ENCODE measurements around the gene ELMOD3. TPM values are rescaled to one million over a fixed set of nuclear protein-coding genes. Genes with fewer than 3 reads are reported as not detected.

Gene ELMOD3
- polyA plus RNA-seq, 1 of the 3 experiments (the other 2 are of a cell fraction): 15.4 TPM

DNA sequence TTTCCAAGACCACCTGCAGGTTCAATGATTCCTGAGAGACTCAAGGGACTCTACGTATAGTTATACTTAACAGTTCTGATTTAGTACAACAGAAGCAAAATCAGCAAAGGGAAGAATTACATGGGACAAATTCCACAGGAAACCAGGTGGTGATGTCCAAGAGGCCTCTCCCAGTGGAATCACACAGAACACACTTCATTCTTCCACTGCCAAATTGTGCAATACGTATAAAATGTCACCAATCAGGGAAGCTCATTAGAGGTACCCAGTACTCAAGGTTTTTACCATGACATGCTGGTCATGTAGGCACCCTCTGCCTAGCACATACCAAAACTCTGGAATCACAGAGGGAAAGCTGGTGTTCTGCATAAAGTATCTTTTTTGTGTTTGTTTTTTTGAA lies 33.2 kb downstream of the ELMOD3 start:
- Histone ChIP-seq H2AFZ (ENCODE audit: low read depth) (no peak overlapping the region), H3K4me2 (no peak overlapping the region), H3F3A (replicated peaks; ENCODE audit: insufficient read depth) (no peaks in the 10 kb centered on the region), H3K9ac (no peak overlapping the region), H3K27ac (ENCODE audit: low read depth in 2 of 2, low read length in 1 of 2) (no peak overlapping the region), H3K4me1 (ENCODE audit: control insufficient read depth in 1 of 2, insufficient read depth in 2 of 2, low read depth in 1 of 2, low read length in 1 of 2) (no peaks in the 10 kb centered on the region), H3K9me3 (no peaks in the 10 kb centered on the region), H4K20me1 (ENCODE audit: insufficient read depth) (no peaks in the 10 kb centered on the region), H3K9me2 (no peaks in the 10 kb centered on the region), H3K4me3 (ENCODE audit: low read depth in 2 of 2, low read length in 1 of 2) (no peak overlapping the region), H3K79me2 (ENCODE audit: insufficient read depth) (no peaks in the 10 kb centered on the region), H3K27me3 (ENCODE audit: insufficient read depth) (no peaks in the 10 kb centered on the region), H3K36me3 (replicated peaks in 1 of 2; ENCODE audit: control insufficient read depth in 1 of 2, insufficient read depth in 2 of 2, low read length in 1 of 2) (peaks cover 6 to 11% of the 10 kb centered on the region in 2 experiments)
- WGBS (ENCODE audit: low lambda C conversion rate): 100% methylated on average over 2 of the region's 2 CpGs
- TF ChIP-seq FOXM1 (IDR thresholded peaks at IDR 0.05; ENCODE audit: low read depth) (no peak), YY1 (IDR thresholded peaks at IDR 0.05; ENCODE audit: low read depth) (no peak), MEF2A (IDR thresholded peaks at IDR 0.05; ENCODE audit: borderline replicate concordance, low read depth) (no peak), SMC3 (IDR thresholded peaks at IDR 0.05; ENCODE audit: low read depth, low read length) (no peak), EZH2phosphoT487 (IDR thresholded peaks at IDR 0.05; ENCODE audit: borderline replicate concordance, low read depth) (no peak), TAF1 (IDR thresholded peaks at IDR 0.05; ENCODE audit: borderline replicate concordance, low read depth, low read length) (no peak), FOSL2 (IDR thresholded peaks at IDR 0.05; ENCODE audit: borderline replicate concordance, low read depth) (no peak), JUND (IDR thresholded peaks at IDR 0.05) (no peak)
- TF ChIP-seq, protein P1, sequence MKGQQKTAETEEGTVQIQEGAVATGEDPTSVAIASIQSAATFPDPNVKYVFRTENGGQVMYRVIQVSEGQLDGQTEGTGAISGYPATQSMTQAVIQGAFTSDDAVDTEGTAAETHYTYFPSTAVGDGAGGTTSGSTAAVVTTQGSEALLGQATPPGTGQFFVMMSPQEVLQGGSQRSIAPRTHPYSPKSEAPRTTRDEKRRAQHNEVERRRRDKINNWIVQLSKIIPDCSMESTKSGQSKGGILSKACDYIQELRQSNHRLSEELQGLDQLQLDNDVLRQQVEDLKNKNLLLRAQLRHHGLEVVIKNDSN (IDR thresholded peaks at IDR 0.05; ENCODE audit: borderline replicate concordance, low read depth): no peak
- TF ChIP-seq, protein P2, sequence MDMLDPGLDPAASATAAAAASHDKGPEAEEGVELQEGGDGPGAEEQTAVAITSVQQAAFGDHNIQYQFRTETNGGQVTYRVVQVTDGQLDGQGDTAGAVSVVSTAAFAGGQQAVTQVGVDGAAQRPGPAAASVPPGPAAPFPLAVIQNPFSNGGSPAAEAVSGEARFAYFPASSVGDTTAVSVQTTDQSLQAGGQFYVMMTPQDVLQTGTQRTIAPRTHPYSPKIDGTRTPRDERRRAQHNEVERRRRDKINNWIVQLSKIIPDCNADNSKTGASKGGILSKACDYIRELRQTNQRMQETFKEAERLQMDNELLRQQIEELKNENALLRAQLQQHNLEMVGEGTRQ (IDR thresholded peaks at IDR 0.05; ENCODE audit: borderline replicate concordance, low read depth, low read length): no peak
- CTCF ChIA-PET: interaction anchor here (1.6 kb wide), 1 partner anchor 22 kb away, joined by 4 read pairs; no protein-coding TSS in a partner anchor
- POLR2A ChIA-PET: no interaction called here
- no peak for DNase-seq

DNA sequence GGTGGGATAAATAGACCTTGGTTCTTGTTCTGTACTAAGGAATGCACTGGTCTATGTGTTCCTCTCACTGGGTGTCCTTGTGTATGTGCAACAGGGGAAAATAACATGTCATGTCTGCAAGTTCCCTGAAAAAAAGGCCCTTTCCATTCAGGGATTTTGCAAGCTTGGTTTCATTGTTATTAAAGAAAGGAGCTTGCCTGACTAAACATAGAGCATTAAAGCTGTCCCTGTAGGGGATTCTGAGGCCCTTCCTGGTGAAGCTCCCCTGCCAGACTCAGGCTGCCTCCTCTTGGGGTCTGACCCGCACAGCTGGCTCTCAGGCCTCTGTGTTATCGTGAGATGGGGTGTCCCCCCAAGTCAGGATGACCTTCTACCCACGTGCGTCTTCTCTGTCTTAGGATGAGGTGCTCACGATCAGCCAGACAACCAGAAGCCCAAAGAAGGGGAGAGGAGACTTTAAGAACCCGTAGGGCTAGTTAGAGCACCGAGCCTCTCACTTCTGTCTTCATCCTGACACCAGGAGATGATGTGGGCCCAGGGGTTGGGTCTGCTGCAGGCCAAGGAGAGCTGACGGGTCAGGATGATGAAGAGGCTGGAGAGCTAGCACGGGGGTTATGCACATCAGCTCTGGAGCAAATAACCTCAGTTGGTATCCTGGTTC lies 34.4 kb downstream of the ELMOD3 start:
- DNase-seq: no peak
- Histone ChIP-seq H3F3A (replicated peaks; ENCODE audit: insufficient read depth) (no peaks in the 10 kb centered on the region), H3K4me2 (no peak overlapping the region), H3K27me3 (ENCODE audit: insufficient read depth) (no peaks in the 10 kb centered on the region), H3K4me1 (ENCODE audit: control insufficient read depth in 1 of 2, insufficient read depth in 2 of 2, low read depth in 1 of 2, low read length in 1 of 2) (no peaks in the 10 kb centered on the region), H3K9me2 (no peaks in the 10 kb centered on the region), H3K9ac (no peak overlapping the region), H3K36me3 (replicated peaks in 1 of 2; ENCODE audit: control insufficient read depth in 1 of 2, insufficient read depth in 2 of 2, low read length in 1 of 2) (peaks cover 6 to 11% of the 10 kb centered on the region in 2 experiments), H3K79me2 (ENCODE audit: insufficient read depth) (no peaks in the 10 kb centered on the region), H3K27ac (ENCODE audit: low read depth in 2 of 2, low read length in 1 of 2) (no peak overlapping the region), H2AFZ (ENCODE audit: low read depth) (no peak overlapping the region), H4K20me1 (ENCODE audit: insufficient read depth) (no peaks in the 10 kb centered on the region), H3K9me3 (no peaks in the 10 kb centered on the region), H3K4me3 (ENCODE audit: low read depth in 2 of 2, low read length in 1 of 2) (no peak overlapping the region)
- POLR2A ChIA-PET: no interaction called here
- CTCF ChIA-PET: interaction anchor here (1.2 to 1.6 kb wide), 3 partner anchors 8 to 89 kb away, joined by 4 to 5 read pairs (median 4); no protein-coding TSS in a partner anchor
- 75% methylated on average over 8 of the region's 9 CpGs for WGBS (ENCODE audit: low lambda C conversion rate)
- TF ChIP-seq MXI1 (IDR thresholded peaks at IDR 0.05; ENCODE audit: low read depth, low read length) (no peak), MEF2A (IDR thresholded peaks at IDR 0.05; ENCODE audit: borderline replicate concordance, low read depth) (no peak), JUND (IDR thresholded peaks at IDR 0.05) (no peak), NRF1 (IDR thresholded peaks at IDR 0.05; ENCODE audit: low read depth, low read length) (no peak), TEAD4 (IDR thresholded peaks at IDR 0.05; ENCODE audit: borderline replicate concordance, insufficient read depth) (no peak), EP300 (IDR thresholded peaks at IDR 0.05; ENCODE audit: borderline replicate concordance in 1 of 2, low read depth in 1 of 2, low read length in 1 of 2) (no peak), RXRA (IDR thresholded peaks at IDR 0.05; ENCODE audit: borderline replicate concordance, low read depth) (no peak), NFIC (IDR thresholded peaks at IDR 0.05; ENCODE audit: borderline replicate concordance) (no peak)
- TF ChIP-seq, protein P3, sequence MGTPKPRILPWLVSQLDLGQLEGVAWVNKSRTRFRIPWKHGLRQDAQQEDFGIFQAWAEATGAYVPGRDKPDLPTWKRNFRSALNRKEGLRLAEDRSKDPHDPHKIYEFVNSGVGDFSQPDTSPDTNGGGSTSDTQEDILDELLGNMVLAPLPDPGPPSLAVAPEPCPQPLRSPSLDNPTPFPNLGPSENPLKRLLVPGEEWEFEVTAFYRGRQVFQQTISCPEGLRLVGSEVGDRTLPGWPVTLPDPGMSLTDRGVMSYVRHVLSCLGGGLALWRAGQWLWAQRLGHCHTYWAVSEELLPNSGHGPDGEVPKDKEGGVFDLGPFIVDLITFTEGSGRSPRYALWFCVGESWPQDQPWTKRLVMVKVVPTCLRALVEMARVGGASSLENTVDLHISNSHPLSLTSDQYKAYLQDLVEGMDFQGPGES (IDR thresholded peaks at IDR 0.05; ENCODE audit: low read depth, low read length): no peak
- TF ChIP-seq, protein P4, sequence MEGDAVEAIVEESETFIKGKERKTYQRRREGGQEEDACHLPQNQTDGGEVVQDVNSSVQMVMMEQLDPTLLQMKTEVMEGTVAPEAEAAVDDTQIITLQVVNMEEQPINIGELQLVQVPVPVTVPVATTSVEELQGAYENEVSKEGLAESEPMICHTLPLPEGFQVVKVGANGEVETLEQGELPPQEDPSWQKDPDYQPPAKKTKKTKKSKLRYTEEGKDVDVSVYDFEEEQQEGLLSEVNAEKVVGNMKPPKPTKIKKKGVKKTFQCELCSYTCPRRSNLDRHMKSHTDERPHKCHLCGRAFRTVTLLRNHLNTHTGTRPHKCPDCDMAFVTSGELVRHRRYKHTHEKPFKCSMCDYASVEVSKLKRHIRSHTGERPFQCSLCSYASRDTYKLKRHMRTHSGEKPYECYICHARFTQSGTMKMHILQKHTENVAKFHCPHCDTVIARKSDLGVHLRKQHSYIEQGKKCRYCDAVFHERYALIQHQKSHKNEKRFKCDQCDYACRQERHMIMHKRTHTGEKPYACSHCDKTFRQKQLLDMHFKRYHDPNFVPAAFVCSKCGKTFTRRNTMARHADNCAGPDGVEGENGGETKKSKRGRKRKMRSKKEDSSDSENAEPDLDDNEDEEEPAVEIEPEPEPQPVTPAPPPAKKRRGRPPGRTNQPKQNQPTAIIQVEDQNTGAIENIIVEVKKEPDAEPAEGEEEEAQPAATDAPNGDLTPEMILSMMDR (IDR thresholded peaks at IDR 0.05): no peak
- TF ChIP-seq, protein P5, sequence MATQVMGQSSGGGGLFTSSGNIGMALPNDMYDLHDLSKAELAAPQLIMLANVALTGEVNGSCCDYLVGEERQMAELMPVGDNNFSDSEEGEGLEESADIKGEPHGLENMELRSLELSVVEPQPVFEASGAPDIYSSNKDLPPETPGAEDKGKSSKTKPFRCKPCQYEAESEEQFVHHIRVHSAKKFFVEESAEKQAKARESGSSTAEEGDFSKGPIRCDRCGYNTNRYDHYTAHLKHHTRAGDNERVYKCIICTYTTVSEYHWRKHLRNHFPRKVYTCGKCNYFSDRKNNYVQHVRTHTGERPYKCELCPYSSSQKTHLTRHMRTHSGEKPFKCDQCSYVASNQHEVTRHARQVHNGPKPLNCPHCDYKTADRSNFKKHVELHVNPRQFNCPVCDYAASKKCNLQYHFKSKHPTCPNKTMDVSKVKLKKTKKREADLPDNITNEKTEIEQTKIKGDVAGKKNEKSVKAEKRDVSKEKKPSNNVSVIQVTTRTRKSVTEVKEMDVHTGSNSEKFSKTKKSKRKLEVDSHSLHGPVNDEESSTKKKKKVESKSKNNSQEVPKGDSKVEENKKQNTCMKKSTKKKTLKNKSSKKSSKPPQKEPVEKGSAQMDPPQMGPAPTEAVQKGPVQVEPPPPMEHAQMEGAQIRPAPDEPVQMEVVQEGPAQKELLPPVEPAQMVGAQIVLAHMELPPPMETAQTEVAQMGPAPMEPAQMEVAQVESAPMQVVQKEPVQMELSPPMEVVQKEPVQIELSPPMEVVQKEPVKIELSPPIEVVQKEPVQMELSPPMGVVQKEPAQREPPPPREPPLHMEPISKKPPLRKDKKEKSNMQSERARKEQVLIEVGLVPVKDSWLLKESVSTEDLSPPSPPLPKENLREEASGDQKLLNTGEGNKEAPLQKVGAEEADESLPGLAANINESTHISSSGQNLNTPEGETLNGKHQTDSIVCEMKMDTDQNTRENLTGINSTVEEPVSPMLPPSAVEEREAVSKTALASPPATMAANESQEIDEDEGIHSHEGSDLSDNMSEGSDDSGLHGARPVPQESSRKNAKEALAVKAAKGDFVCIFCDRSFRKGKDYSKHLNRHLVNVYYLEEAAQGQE (IDR thresholded peaks at IDR 0.05; ENCODE audit: low read depth, low read length): no peak
